ENCODE measurements around the gene ITGB5.
"Not testable (repeated sequence)": the region's sequence is repeated elsewhere in the genome, so short reads cannot be mapped to it uniquely, and the experiment has no call there.

Gene ITGB5

GRCh38 chr3:124793054-124793739 lies 94.0 kb downstream of the ITGB5 start:
- H3K4me1 ChIP-seq (ENCODE audit: insufficient read depth, low read length), result no peaks in the 10 kb centered on the region
- H3K9me3 ChIP-seq (ENCODE audit: control insufficient read depth, insufficient read depth, low read length), result no peaks in the 10 kb centered on the region
- H3K9ac ChIP-seq (ENCODE audit: low read depth, low read length), result no peak overlapping the region
- H3K36me3 ChIP-seq (ENCODE audit: insufficient read depth, low read length), result peaks cover 24% of the 10 kb centered on the region

- Histone ChIP-seq H3K9me3 (ENCODE audit: control insufficient read depth, insufficient read depth, low read length) (no peaks in the 10 kb centered on the region), H3K36me3 (ENCODE audit: insufficient read depth, low read length) (peaks cover 24% of the 10 kb centered on the region), H3K4me1 (ENCODE audit: insufficient read depth, low read length) (no peaks in the 10 kb centered on the region), H3K9ac (ENCODE audit: low read depth, low read length) (no peak overlapping the region)
Observed at GRCh38 chr3:124792341-124793040, 94.7 kb downstream of the ITGB5 start.

- peaks cover 24% of the 10 kb centered on the region for H3K36me3 ChIP-seq (ENCODE audit: insufficient read depth, low read length)
- H3K4me1 ChIP-seq (ENCODE audit: insufficient read depth, low read length), result no peaks in the 10 kb centered on the region
- no peak overlapping the region for H3K9ac ChIP-seq (ENCODE audit: low read depth, low read length)
- no peaks in the 10 kb centered on the region for H3K9me3 ChIP-seq (ENCODE audit: control insufficient read depth, insufficient read depth, low read length)
Observed at GRCh38 chr3:124791639-124792151, 95.5 kb downstream of the ITGB5 start.

- Histone ChIP-seq H3K9ac (ENCODE audit: low read depth, low read length) (no peak overlapping the region), H3K9me3 (ENCODE audit: control insufficient read depth, insufficient read depth, low read length) (no peaks in the 10 kb centered on the region), H3K36me3 (ENCODE audit: insufficient read depth, low read length) (peaks cover 22% of the 10 kb centered on the region), H3K4me1 (ENCODE audit: insufficient read depth, low read length) (no peaks in the 10 kb centered on the region)
Observed at GRCh38 chr3:124791142-124791541, 96.0 kb downstream of the ITGB5 start.

DNA sequence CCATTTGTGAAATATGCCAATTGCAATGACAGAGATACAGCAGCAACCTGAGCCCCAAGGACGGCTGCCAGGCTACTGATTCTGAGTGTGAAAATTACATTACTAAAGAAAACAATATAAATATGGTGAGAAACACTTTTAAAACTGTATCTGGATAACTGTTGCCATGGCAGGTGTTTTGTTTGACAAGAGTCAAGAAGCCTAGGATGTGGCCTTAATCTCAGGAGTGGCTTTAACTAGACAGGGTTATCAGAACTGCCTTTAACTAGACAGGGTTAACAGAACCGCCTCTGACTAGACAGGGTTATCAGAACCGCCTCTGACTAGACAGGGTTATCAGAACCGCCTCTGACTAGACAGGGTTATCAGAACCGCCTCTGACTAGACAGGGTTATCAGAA lies 98.1 kb downstream of the ITGB5 start:
- not testable (repeated sequence) for H3K9ac ChIP-seq (ENCODE audit: low read depth, low read length); H3K4me1 ChIP-seq (ENCODE audit: insufficient read depth, low read length); H3K9me3 ChIP-seq (ENCODE audit: control insufficient read depth, insufficient read depth, low read length)
- H3K36me3 ChIP-seq (ENCODE audit: insufficient read depth, low read length), result peaks cover 24% of the 10 kb centered on the region; the same call in 1 of the 2 replicates

- Histone ChIP-seq H3K9ac (ENCODE audit: low read depth, low read length) (no peak overlapping the region), H3K9me3 (ENCODE audit: control insufficient read depth, insufficient read depth, low read length) (no peaks in the 10 kb centered on the region), H3K4me1 (ENCODE audit: insufficient read depth, low read length) (no peaks in the 10 kb centered on the region), H3K36me3 (ENCODE audit: insufficient read depth, low read length) (peaks cover 17% of the 10 kb centered on the region; the same call in 1 of the 2 replicates)
Observed at GRCh38 chr3:124788254-124788745, 98.9 kb downstream of the ITGB5 start.

- Histone ChIP-seq H3K9me3 (ENCODE audit: control insufficient read depth, insufficient read depth, low read length) (no peaks in the 10 kb centered on the region), H3K36me3 (ENCODE audit: insufficient read depth, low read length) (peaks cover 14% of the 10 kb centered on the region; the same call in 1 of the 2 replicates), H3K9ac (ENCODE audit: low read depth, low read length) (no peak overlapping the region)
Observed at GRCh38 chr3:124787476-124788195, 99.5 kb downstream of the ITGB5 start.

DNA sequence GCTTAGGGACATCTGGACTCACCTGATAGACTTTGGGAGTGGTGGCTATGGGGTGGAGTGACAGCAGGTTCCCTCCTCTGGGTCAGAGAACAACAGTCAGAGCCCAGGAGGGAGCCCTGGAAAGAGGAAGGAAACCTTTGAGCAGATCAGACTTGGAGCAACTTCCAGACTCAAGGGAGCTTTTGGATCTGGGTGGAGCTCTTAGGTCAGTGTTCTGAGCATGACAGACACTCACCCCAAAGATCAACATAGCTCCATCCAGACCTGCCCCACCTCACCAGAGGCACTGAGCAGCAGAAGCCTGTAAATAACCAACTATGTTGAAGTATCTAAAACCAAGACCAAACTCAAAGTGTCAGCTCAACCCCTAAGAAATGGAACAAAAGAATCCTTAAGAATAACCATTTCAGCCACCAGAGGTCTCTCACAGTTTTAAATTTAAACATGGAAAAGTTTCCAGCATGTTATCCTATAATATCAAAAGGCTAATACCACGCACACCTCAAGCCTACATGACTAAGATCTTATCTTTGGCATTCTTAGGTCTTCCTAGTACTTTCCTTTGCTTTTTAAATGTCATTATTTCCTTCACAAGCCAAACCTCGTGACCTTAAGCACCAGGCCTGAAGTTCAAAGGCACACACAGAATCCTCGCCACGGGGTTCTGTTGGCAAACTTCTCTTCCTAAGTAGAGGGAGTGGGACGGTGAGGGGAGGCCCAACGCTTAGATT lies 100.5 kb downstream of the ITGB5 start:
- Histone ChIP-seq H3K9ac (ENCODE audit: low read depth, low read length) (no peak overlapping the region), H3K4me1 (ENCODE audit: insufficient read depth, low read length) (peaks cover 2% of the 10 kb centered on the region), H3K9me3 (ENCODE audit: control insufficient read depth, insufficient read depth, low read length) (no peaks in the 10 kb centered on the region), H3K36me3 (ENCODE audit: insufficient read depth, low read length) (peaks cover 11% of the 10 kb centered on the region; the same call in 1 of the 2 replicates)

More at GRCh38 chr3:124787476-124788195, 99.5 kb downstream of the ITGB5 start:
- H3K4me1 ChIP-seq (ENCODE audit: insufficient read depth, low read length), result no peaks in the 10 kb centered on the region

GRCh38 chr3:124785973-124786372 lies 101.2 kb downstream of the ITGB5 start:
- Histone ChIP-seq H3K36me3 (ENCODE audit: insufficient read depth, low read length) (peaks cover 14% of the 10 kb centered on the region; the same call in 1 of the 2 replicates), H3K9me3 (ENCODE audit: control insufficient read depth, insufficient read depth, low read length) (no peaks in the 10 kb centered on the region), H3K4me1 (ENCODE audit: insufficient read depth, low read length) (peaks cover 9% of the 10 kb centered on the region), H3K9ac (ENCODE audit: low read depth, low read length) (no peak overlapping the region)

- Histone ChIP-seq H3K9ac (ENCODE audit: low read depth, low read length) (no peak overlapping the region), H3K9me3 (ENCODE audit: control insufficient read depth, insufficient read depth, low read length) (no peaks in the 10 kb centered on the region), H3K36me3 (ENCODE audit: insufficient read depth, low read length) (peaks cover 14% of the 10 kb centered on the region; the same call in 1 of the 2 replicates), H3K4me1 (ENCODE audit: insufficient read depth, low read length) (peaks cover 13% of the 10 kb centered on the region)
Observed at GRCh38 chr3:124784686-124785382, 102.3 kb downstream of the ITGB5 start.

- Histone ChIP-seq H3K9ac (ENCODE audit: low read depth, low read length) (no peak overlapping the region), H3K9me3 (ENCODE audit: control insufficient read depth, insufficient read depth, low read length) (no peaks in the 10 kb centered on the region), H3K36me3 (ENCODE audit: insufficient read depth, low read length) (peaks cover 14% of the 10 kb centered on the region; the same call in 1 of the 2 replicates), H3K4me1 (ENCODE audit: insufficient read depth, low read length) (peaks cover 13% of the 10 kb centered on the region)
Observed at GRCh38 chr3:124783696-124784095, 103.5 kb downstream of the ITGB5 start.

GRCh38 chr3:124782377-124782712 lies 104.8 kb downstream of the ITGB5 start:
- peaks cover 13% of the 10 kb centered on the region for H3K4me1 ChIP-seq (ENCODE audit: insufficient read depth, low read length)
- peaks cover 18% of the 10 kb centered on the region; the same call in 1 of the 2 replicates for H3K36me3 ChIP-seq (ENCODE audit: insufficient read depth, low read length)
- H3K9me3 ChIP-seq (ENCODE audit: control insufficient read depth, insufficient read depth, low read length); H3K9ac ChIP-seq (ENCODE audit: low read depth, low read length): not testable (repeated sequence)
